Hepatocyte (in vitro differentiated cells): ENCODE measurements around the gene TGIF1. TPM values are rescaled to one million over a fixed set of nuclear protein-coding genes. Genes with fewer than 3 reads are reported as not detected.

Experiments used
- DNase-seq: peaks from one replicate; pipeline ENCODE4 v3.0.0-alpha.2; 2016; ENCODE audit warnings: low spot score
- H2AFZ ChIP-seq: fragments of 200-600 bp; sonication (generic); 2 replicates; pipeline ENCODE4 v1.6.0; 2016; ENCODE audit warnings: antibody characterized with exemption, mild to moderate bottlenecking
- H3K27ac ChIP-seq: fragments of 200-600 bp; sonication (generic); 2 replicates; pipeline ENCODE4 v1.5.1; 2016; ENCODE audit warnings: mild to moderate bottlenecking
- H3K27me3 ChIP-seq: fragments of 200-600 bp; sonication (generic); 2 replicates; pipeline ENCODE4 v1.6.1; 2016
- H3K36me3 ChIP-seq: fragments of 200-600 bp; sonication (generic); replicated peaks from 2 replicates; pipeline ENCODE4 v1.5.1; 2016; ENCODE audit warnings: low read depth; ENCODE audit not compliant: insufficient read depth
- H3K4me1 ChIP-seq: fragments of 200-600 bp; sonication (generic); 2 replicates; pipeline ENCODE4 v1.5.1; 2016; ENCODE audit warnings: mild to moderate bottlenecking, moderate library complexity; ENCODE audit not compliant: insufficient read depth
- H3K4me2 ChIP-seq: fragments of 200-600 bp; sonication (generic); 2 replicates; pipeline ENCODE4 v1.6.0; 2016
- H3K4me3 ChIP-seq: fragments of 200-600 bp; sonication (generic); 2 replicates; pipeline ENCODE4 v1.5.1; 2016; ENCODE audit warnings: mild to moderate bottlenecking
- H3K79me2 ChIP-seq: fragments of 200-600 bp; sonication (generic); 2 replicates; pipeline ENCODE4 v1.6.0; 2017; ENCODE audit warnings: mild to moderate bottlenecking
- H3K9me2 ChIP-seq: fragments of 200-600 bp; sonication (generic); replicated peaks from 2 replicates; pipeline ENCODE4 v1.6.0; 2017; ENCODE audit warnings: mild to moderate bottlenecking; ENCODE audit not compliant: insufficient read depth
- H3K9me3 ChIP-seq: fragments of 200-600 bp; sonication (generic); 2 replicates; pipeline ENCODE4 v1.5.1; 2016; ENCODE audit warnings: low read depth, mild to moderate bottlenecking
- H4K20me1 ChIP-seq: fragments of 200-600 bp; sonication (generic); 2 replicates; pipeline ENCODE4 v1.6.0; 2016; ENCODE audit warnings: mild to moderate bottlenecking; ENCODE audit not compliant: insufficient read depth, poor library complexity, severe bottlenecking
- EZH2 ChIP-seq: fragments of 200-600 bp; sonication (generic); IDR thresholded peaks from 2 replicates; pipeline ENCODE4 v1.6.1; 2016; ENCODE audit warnings: antibody characterized with exemption, mild to moderate bottlenecking, borderline replicate concordance
- EZH2phosphoT487 ChIP-seq: fragments of 200-600 bp; sonication (generic); IDR thresholded peaks from one replicate; pipeline ENCODE4 v1.6.1; 2018; ENCODE audit warnings: antibody characterized with exemption, mild to moderate bottlenecking, low read depth, moderate library complexity; ENCODE audit not compliant: unreplicated experiment, severe bottlenecking
- WGBS: methylation state at CpG from one replicate; pipeline ENCODE4 v1.1.6; 2016; ENCODE audit warnings: low lambda C conversion rate; ENCODE audit errors: missing lambda C conversion rate; 5-methylcytosine and 5-hydroxymethylcytosine counted together
- polyA plus RNA-seq: library from polyadenylated mRNA; unstranded; fragments of >200 nt; fragmentation: Nextera tagmentation; extraction: Ambion mirVana; gene quantifications from 2 replicates; pipeline ENCODE4 v1.2.1, GENCODE V29; 2016
- total RNA-seq: library from RNA; depleted of rRNA; stranded (reverse); fragments of >200 nt; gene quantifications from 2 replicates; pipeline ENCODE4 v1.2.3, GENCODE V29; 2014
- TF ChIP-seq, protein P1 (sequence below): fragments of 200-600 bp; sonication (generic); IDR thresholded peaks from 2 replicates; pipeline ENCODE4 v1.5.1; 2016; ENCODE audit warnings: antibody characterized with exemption, mild to moderate bottlenecking; ENCODE audit not compliant: poor library complexity

Gene TGIF1
- total and polyA plus RNA-seq, 2 experiments from 2014 or later, result 129 to 193 TPM

- Histone ChIP-seq H3K79me2 (peaks cover 77% of the 10 kb centered on the region), H4K20me1 (peaks cover 29% of the 10 kb centered on the region), H3K9me3 (no peaks in the 10 kb centered on the region), H3K27me3 (no peaks in the 10 kb centered on the region), H3K9me2 (no peaks in the 10 kb centered on the region), H2AFZ (no peak overlapping the region), H3K4me2 (peak overlapping the region; percentile 19), H3K27ac (peak overlapping the region; percentile 99), H3K4me1 (peaks cover 28% of the 10 kb centered on the region), H3K36me3 (peaks cover 5% of the 10 kb centered on the region), H3K4me3 (no peak overlapping the region)
- TF ChIP-seq EZH2phosphoT487, result no peak
- no peak for TF ChIP-seq EZH2
- TF ChIP-seq, protein P1, sequence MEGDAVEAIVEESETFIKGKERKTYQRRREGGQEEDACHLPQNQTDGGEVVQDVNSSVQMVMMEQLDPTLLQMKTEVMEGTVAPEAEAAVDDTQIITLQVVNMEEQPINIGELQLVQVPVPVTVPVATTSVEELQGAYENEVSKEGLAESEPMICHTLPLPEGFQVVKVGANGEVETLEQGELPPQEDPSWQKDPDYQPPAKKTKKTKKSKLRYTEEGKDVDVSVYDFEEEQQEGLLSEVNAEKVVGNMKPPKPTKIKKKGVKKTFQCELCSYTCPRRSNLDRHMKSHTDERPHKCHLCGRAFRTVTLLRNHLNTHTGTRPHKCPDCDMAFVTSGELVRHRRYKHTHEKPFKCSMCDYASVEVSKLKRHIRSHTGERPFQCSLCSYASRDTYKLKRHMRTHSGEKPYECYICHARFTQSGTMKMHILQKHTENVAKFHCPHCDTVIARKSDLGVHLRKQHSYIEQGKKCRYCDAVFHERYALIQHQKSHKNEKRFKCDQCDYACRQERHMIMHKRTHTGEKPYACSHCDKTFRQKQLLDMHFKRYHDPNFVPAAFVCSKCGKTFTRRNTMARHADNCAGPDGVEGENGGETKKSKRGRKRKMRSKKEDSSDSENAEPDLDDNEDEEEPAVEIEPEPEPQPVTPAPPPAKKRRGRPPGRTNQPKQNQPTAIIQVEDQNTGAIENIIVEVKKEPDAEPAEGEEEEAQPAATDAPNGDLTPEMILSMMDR, result no peak
- DNase-seq, result no peak
- WGBS, result 69% methylated on average over 3 of the region's 3 CpGs
Measured at GRCh38 chr18:3458378-3458777, 8.4 kb downstream of the TGIF1 start.

DNA sequence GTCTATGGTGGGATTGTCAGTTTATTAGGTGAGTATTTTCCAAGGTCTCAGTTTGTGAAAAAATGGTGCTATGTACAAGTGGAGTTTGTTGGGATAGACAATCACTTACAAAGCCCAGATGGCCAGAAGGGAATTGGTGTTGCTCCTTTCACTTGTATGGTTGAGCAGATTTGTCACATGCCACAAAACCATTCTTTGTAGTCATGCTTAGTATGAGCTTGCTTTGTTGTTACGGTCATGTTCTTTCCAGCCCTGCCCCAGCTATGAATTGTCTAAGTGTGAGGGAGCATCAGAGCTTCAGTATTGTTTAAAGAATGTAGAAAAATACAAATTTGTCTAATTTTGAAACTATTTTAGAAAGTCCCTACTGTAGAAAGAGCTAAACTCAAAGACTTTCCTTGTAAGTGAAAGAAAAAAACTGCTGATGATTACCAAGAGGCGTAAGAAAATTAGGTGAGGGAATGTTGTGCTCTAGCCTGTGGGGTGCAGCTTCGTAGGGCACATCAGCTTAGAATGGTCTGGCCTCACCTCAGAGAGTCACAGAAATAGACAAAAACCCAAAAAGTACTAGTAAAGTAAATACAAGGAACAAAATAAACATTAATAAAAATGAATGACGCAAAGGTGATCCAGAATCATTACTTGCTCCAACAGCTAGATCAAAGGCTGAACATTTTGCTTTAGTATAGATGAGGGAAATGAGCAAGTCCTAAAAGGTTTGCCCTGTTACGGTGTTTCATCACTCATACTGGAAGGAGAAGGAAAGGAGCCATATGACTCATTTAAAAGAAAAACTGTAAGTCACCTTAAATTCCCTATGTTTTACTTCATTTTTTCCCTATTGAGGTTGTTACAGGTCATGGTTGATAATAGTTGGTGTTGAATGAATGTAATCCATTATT lies 9.2 kb downstream of the TGIF1 start:
- no peak for DNase-seq
- WGBS, result 93% methylated on average over 5 of the region's 5 CpGs
- H3K9me3 ChIP-seq, result no peaks in the 10 kb centered on the region
- no peak overlapping the region for H2AFZ ChIP-seq
- peak overlapping the region; percentile 19 for H3K4me2 ChIP-seq
- no peak overlapping the region for H3K4me3 ChIP-seq
- no peaks in the 10 kb centered on the region for H3K27me3 ChIP-seq
- peaks cover 28% of the 10 kb centered on the region for H3K4me1 ChIP-seq
- H3K9me2 ChIP-seq, result no peaks in the 10 kb centered on the region
- H3K36me3 ChIP-seq, result peaks cover 5% of the 10 kb centered on the region
- TF ChIP-seq, protein P1, result no peak
- TF ChIP-seq EZH2, result no peak
- peaks cover 73% of the 10 kb centered on the region for H3K79me2 ChIP-seq
- H4K20me1 ChIP-seq, result peaks cover 27% of the 10 kb centered on the region
- peak overlapping the region; percentile 99 for H3K27ac ChIP-seq

- TF ChIP-seq, protein P1, result no peak
- no peak for TF ChIP-seq EZH2phosphoT487
- no peak for TF ChIP-seq EZH2
- peaks cover 12% of the 10 kb centered on the region for H4K20me1 ChIP-seq
- peaks cover 5% of the 10 kb centered on the region for H3K36me3 ChIP-seq
Measured at GRCh38 chr18:3460823-3461398, 10.9 kb downstream of the TGIF1 start.

More at GRCh38 chr18:3460823-3461398, 10.9 kb downstream of the TGIF1 start:
- H3K4me1 ChIP-seq, result peaks cover 20% of the 10 kb centered on the region
- H3K9me2 ChIP-seq, result no peaks in the 10 kb centered on the region
- H3K79me2 ChIP-seq, result peaks cover 55% of the 10 kb centered on the region
- no peaks in the 10 kb centered on the region for H3K27me3 ChIP-seq
- WGBS, result 97% methylated on average over 4 of the region's 4 CpGs
- no peak overlapping the region for H3K4me2 ChIP-seq
- no peak for DNase-seq
- H3K27ac ChIP-seq, result no peak overlapping the region
- no peak overlapping the region for H3K4me3 ChIP-seq
- H2AFZ ChIP-seq, result no peak overlapping the region
- H3K9me3 ChIP-seq, result no peaks in the 10 kb centered on the region
